Trophoblast cell (in vitro differentiated cells and primary cell): ENCODE data around the gene SPOCK1.

Experiments
- DNase-seq, 2 donors: peaks; one replicate each; pipeline ENCODE4 v3.0.0-alpha.2; 2016
- H2AFZ ChIP-seq: 2 replicates; pipeline ENCODE4 v1.6.1; 2013; ENCODE audit warnings: low read length, moderate library complexity, mild to moderate bottlenecking; ENCODE audit not compliant: insufficient read depth, poor library complexity
- H2AK5ac ChIP-seq: 2 replicates; pipeline ENCODE4 v1.6.1; 2013; ENCODE audit warnings: mild to moderate bottlenecking, low read length
- H2BK120ac ChIP-seq: 2 replicates; pipeline ENCODE4 v1.6.1; 2013; ENCODE audit warnings: low read length, mild to moderate bottlenecking, moderate library complexity; ENCODE audit not compliant: insufficient read depth, poor library complexity
- H2BK12ac ChIP-seq: 2 replicates; pipeline ENCODE4 v1.6.1; 2013; ENCODE audit warnings: mild to moderate bottlenecking, low read length, moderate library complexity
- H2BK5ac ChIP-seq: 2 replicates; pipeline ENCODE4 v1.6.1; 2013; ENCODE audit warnings: low read length, low read depth, moderate library complexity, mild to moderate bottlenecking; ENCODE audit not compliant: poor library complexity
- H3K14ac ChIP-seq: 2 replicates; pipeline ENCODE4 v1.6.1; 2013; ENCODE audit warnings: mild to moderate bottlenecking, low read length
- H3K18ac ChIP-seq: 2 replicates; pipeline ENCODE4 v1.6.1; 2013; ENCODE audit warnings: mild to moderate bottlenecking, low read length
- H3K23ac ChIP-seq: 2 replicates; pipeline ENCODE4 v1.6.1; 2013; ENCODE audit warnings: low read length
- H3K27ac ChIP-seq: 2 replicates; pipeline ENCODE4 v1.5.1; 2013; ENCODE audit warnings: low read depth, mild to moderate bottlenecking, inconsistent platforms, low read length, moderate library complexity
- H3K27me3 ChIP-seq: 2 replicates; pipeline ENCODE4 v1.6.1; 2013; ENCODE audit warnings: inconsistent platforms, mild to moderate bottlenecking, low read length, moderate library complexity; ENCODE audit not compliant: insufficient read depth
- H3K36me3 ChIP-seq, 2 experiments: 1 replicate in 1 of 2; 2 replicates in 1 of 2; pipeline ENCODE4 v1.6.1; 2013; ENCODE audit warnings: low read length in 2 of 2, mild to moderate bottlenecking in 2 of 2, moderate library complexity in 1 of 2; ENCODE audit not compliant: insufficient read depth in 2 of 2, control insufficient read depth in 1 of 2
- H3K4ac ChIP-seq: 2 replicates; pipeline ENCODE4 v1.6.1; 2013; ENCODE audit warnings: low read depth, mild to moderate bottlenecking, low read length, moderate library complexity
- H3K4me1 ChIP-seq, 2 experiments: 1 replicate in 1 of 2; 2 replicates in 1 of 2; pipeline ENCODE4 v1.6.1; 2013; ENCODE audit warnings: low read length in 2 of 2, mild to moderate bottlenecking in 2 of 2, moderate library complexity in 1 of 2; ENCODE audit not compliant: insufficient read depth in 2 of 2, control insufficient read depth in 1 of 2
- H3K4me2 ChIP-seq: 2 replicates; pipeline ENCODE4 v1.6.1; 2013; ENCODE audit warnings: inconsistent platforms, mild to moderate bottlenecking, low read length, moderate library complexity
- H3K4me3 ChIP-seq: 2 replicates; pipeline ENCODE4 v1.5.1; 2013; ENCODE audit warnings: mild to moderate bottlenecking, low read depth, low read length, inconsistent platforms
- H3K79me1 ChIP-seq: one replicate; pipeline ENCODE4 v1.6.1; 2013; ENCODE audit warnings: low read length
- H3K79me2 ChIP-seq: 2 replicates; pipeline ENCODE4 v1.6.1; 2013; ENCODE audit warnings: low read length, mild to moderate bottlenecking; ENCODE audit not compliant: control insufficient read depth, insufficient read depth, poor library complexity
- H3K9ac ChIP-seq: 2 replicates; pipeline ENCODE4 v1.6.1; 2013; ENCODE audit warnings: mild to moderate bottlenecking, low read length
- H3K9me3 ChIP-seq: 2 replicates; pipeline ENCODE4 v1.6.1; 2013; ENCODE audit warnings: low read depth, mild to moderate bottlenecking, control low read depth, inconsistent platforms, low read length; ENCODE audit not compliant: insufficient read depth
- H4K12ac ChIP-seq: 2 replicates; pipeline ENCODE4 v1.6.1; 2013; ENCODE audit warnings: low read depth, mild to moderate bottlenecking, low read length, moderate library complexity
- H4K8ac ChIP-seq: 2 replicates; pipeline ENCODE4 v1.6.1; 2013; ENCODE audit warnings: low read depth, mild to moderate bottlenecking, low read length, moderate library complexity
- H4K91ac ChIP-seq: one replicate; pipeline ENCODE4 v1.6.1; 2013; ENCODE audit warnings: low read depth, mild to moderate bottlenecking, low read length, moderate library complexity
- WGBS: extraction: QIAGEN DNeasy Blood & Tissue Kit; methylation state at CpG from one replicate; pipeline ENCODE4 v1.1.7; 2013; ENCODE audit warnings: missing lambda C conversion rate; ENCODE audit not compliant: insufficient read length, insufficient coverage; ENCODE audit errors: extremely low coverage; 5-methylcytosine and 5-hydroxymethylcytosine counted together

SPOCK1 gene

DNA sequence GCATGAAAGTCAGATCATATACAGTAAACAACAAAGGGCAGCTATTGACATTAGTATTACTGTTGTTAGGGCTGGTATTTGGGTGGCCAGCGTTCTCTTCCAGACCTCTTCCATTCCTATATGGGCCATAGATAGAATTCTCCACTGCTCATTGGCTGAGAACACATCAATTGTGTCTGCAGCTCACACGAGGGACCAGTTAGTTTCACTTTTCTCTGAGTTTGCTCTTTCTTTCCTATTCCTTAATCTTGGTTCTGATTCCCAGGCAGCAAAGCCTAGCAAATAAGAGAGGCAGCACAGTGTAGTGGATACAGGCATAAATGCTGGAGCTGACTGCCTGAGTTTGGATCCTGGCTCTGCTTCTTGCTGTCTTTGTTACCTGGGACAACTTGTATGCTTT lies 476.4 kb downstream of the SPOCK1 start:
- no peak overlapping the region for H3K4ac ChIP-seq
- no peaks in the 10 kb centered on the region for H3K4me1 ChIP-seq
- H2AFZ ChIP-seq, result no peak overlapping the region
- H3K27me3 ChIP-seq, result no peaks in the 10 kb centered on the region
- H3K36me3 ChIP-seq, result no peaks in the 10 kb centered on the region
- no peak overlapping the region for H3K9ac ChIP-seq
- no peak overlapping the region for H3K23ac ChIP-seq
- no peak overlapping the region for H2BK120ac ChIP-seq
- H4K12ac ChIP-seq, result no peak overlapping the region
- no peaks in the 10 kb centered on the region for H3K79me2 ChIP-seq
- no peak overlapping the region for H3K18ac ChIP-seq
- no CpG with 5 or more reads among the region's 2 CpGs for WGBS
- no peak overlapping the region for H3K14ac ChIP-seq
- H3K27ac ChIP-seq, result no peak overlapping the region
- H3K79me1 ChIP-seq, result no peaks in the 10 kb centered on the region
- no peak overlapping the region for H2AK5ac ChIP-seq
- H2BK12ac ChIP-seq, result no peak overlapping the region
- no peak overlapping the region for H3K4me3 ChIP-seq
- no peak for DNase-seq
- H2BK5ac ChIP-seq, result no peak overlapping the region
- H4K8ac ChIP-seq, result no peak overlapping the region
- H3K9me3 ChIP-seq, result no peaks in the 10 kb centered on the region
- no peak overlapping the region for H4K91ac ChIP-seq
- no peak overlapping the region for H3K4me2 ChIP-seq

DNA sequence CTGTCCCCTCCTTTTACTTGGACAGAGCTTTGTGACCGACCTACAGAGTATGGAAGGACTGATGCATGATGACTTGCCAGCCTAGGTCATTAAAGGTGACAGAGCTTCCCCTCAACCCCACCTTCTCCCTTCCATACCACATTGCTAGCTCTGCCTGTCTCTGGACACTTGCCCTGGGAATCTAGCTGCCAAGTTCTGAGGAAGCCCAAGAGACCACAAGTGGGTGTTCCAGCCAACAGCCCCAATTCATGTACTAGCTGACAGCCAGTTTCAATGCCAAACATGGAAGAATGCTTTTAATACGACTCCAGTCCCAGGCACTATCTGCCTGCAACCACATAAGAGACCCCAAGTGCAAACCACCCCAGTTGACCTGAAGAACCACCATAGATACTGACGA lies 477.1 kb downstream of the SPOCK1 start:
- no peak overlapping the region for H3K9ac ChIP-seq
- no peak overlapping the region for H4K91ac ChIP-seq
- H3K27ac ChIP-seq, result no peak overlapping the region
- no peak overlapping the region for H4K8ac ChIP-seq
- H3K27me3 ChIP-seq, result no peaks in the 10 kb centered on the region
- H3K36me3 ChIP-seq, result no peaks in the 10 kb centered on the region
- DNase-seq, result no peak
- H3K4me1 ChIP-seq, result no peaks in the 10 kb centered on the region
- H3K23ac ChIP-seq, result no peak overlapping the region
- H3K79me1 ChIP-seq, result no peaks in the 10 kb centered on the region
- no peak overlapping the region for H3K14ac ChIP-seq
- no peak overlapping the region for H4K12ac ChIP-seq
- no peak overlapping the region for H3K4me3 ChIP-seq
- no peaks in the 10 kb centered on the region for H3K79me2 ChIP-seq
- no peaks in the 10 kb centered on the region for H3K9me3 ChIP-seq
- no CpG with 5 or more reads among the region's 3 CpGs for WGBS
- H2BK120ac ChIP-seq, result no peak overlapping the region
- no peak overlapping the region for H3K4me2 ChIP-seq
- H3K4ac ChIP-seq, result no peak overlapping the region
- H3K18ac ChIP-seq, result no peak overlapping the region
- no peak overlapping the region for H2BK5ac ChIP-seq
- no peak overlapping the region for H2BK12ac ChIP-seq
- no peak overlapping the region for H2AFZ ChIP-seq
- H2AK5ac ChIP-seq, result no peak overlapping the region

DNA sequence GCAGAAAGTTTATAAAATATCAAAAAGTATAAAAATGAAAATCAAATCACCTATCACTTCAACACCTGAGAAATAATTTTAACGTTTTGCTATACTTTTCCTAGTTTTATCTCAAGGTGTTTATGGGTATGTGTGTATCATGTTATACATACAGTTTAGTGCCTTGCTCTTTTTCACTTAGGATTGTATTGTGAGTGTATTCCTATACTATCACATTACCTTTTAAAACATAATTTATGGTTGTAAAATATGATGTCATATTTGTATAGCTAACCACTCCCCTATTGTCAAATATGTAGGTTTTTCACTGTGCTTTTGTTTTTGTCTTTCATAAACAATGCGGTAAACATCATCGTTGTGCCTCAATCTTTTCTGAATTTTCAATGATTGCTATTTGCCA lies 479.9 kb downstream of the SPOCK1 start:
- Histone ChIP-seq H2BK5ac (no peak overlapping the region), H3K18ac (no peak overlapping the region), H3K9ac (no peak overlapping the region), H3K4me2 (no peak overlapping the region), H2BK120ac (no peak overlapping the region), H3K9me3 (no peaks in the 10 kb centered on the region), H3K4me3 (no peak overlapping the region), H3K14ac (no peak overlapping the region), H3K4ac (no peak overlapping the region), H4K91ac (no peak overlapping the region), H3K27ac (no peak overlapping the region), H3K4me1 (no peaks in the 10 kb centered on the region), H4K8ac (no peak overlapping the region), H3K23ac (no peak overlapping the region), H2AFZ (no peak overlapping the region), H3K79me2 (no peaks in the 10 kb centered on the region), H3K36me3 (no peaks in the 10 kb centered on the region), H4K12ac (no peak overlapping the region), H2BK12ac (no peak overlapping the region), H3K79me1 (no peaks in the 10 kb centered on the region), H2AK5ac (no peak overlapping the region), H3K27me3 (no peaks in the 10 kb centered on the region)
- WGBS, result no CpG with 5 or more reads among the region's 3 CpGs
- no peak for DNase-seq

DNA sequence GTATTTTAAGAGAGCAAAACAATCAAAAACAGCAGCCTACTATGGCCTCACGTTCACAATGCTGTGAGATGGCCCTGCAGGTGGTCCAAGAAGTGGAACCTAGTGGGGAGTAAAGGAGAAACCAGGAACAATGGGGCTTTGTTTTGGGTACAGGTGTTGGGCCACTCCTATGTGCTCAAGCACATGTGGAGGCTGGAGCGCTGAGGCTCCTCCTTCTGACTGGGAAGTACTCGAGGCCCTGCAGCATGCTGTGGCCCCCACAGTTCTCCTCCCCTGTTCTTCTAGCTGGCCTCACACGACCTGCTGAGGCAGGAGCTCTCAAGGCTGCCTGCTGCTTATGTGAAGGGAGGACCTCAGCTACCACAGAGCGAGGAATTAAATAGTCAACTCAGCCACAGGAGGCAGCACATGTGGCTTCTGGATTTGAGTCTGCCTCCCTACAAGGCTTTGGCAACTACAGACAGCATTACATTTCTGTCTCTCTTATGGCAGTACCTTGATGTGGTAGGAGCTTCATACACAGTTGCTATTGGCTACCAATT lies 482.3 kb downstream of the SPOCK1 start:
- H3K27me3 ChIP-seq, result no peaks in the 10 kb centered on the region
- no peak overlapping the region for H2AK5ac ChIP-seq
- no peak overlapping the region for H3K9ac ChIP-seq
- no peak for DNase-seq
- H2BK5ac ChIP-seq, result no peak overlapping the region
- no peak overlapping the region for H3K4me3 ChIP-seq
- H3K23ac ChIP-seq, result no peak overlapping the region
- H2BK12ac ChIP-seq, result no peak overlapping the region
- H2AFZ ChIP-seq, result no peak overlapping the region
- H4K91ac ChIP-seq, result no peak overlapping the region
- no peaks in the 10 kb centered on the region for H3K9me3 ChIP-seq
- H3K36me3 ChIP-seq, result no peaks in the 10 kb centered on the region
- H3K14ac ChIP-seq, result no peak overlapping the region
- no peak overlapping the region for H3K4me2 ChIP-seq
- no peak overlapping the region for H2BK120ac ChIP-seq
- no peak overlapping the region for H4K12ac ChIP-seq
- no peak overlapping the region for H3K18ac ChIP-seq
- no peak overlapping the region for H3K27ac ChIP-seq
- no peak overlapping the region for H4K8ac ChIP-seq
- H3K4ac ChIP-seq, result no peak overlapping the region
- no CpG with 5 or more reads among the region's 5 CpGs for WGBS
- no peaks in the 10 kb centered on the region for H3K4me1 ChIP-seq
- H3K79me1 ChIP-seq, result no peaks in the 10 kb centered on the region
- H3K79me2 ChIP-seq, result no peaks in the 10 kb centered on the region
